Smooth muscle cell (in vitro differentiated cells): ENCODE results near the gene MYL6B. TPM values are rescaled to one million over a fixed set of nuclear protein-coding genes. Genes with fewer than 3 reads are reported as not detected.

Experiments
- DNase-seq: peaks from one replicate; lab custom pipeline; 2025; ENCODE audit not compliant: unreplicated experiment; lab: John Stamatoyannopoulos, UW
- H2AFZ ChIP-seq: fragments of 200-600 bp; sonication (generic); 2 replicates; pipeline ENCODE4 v1.6.0; 2016; ENCODE audit warnings: antibody characterized with exemption, low read depth, mild to moderate bottlenecking
- H3F3A ChIP-seq: fragments of 200-600 bp; sonication (generic); 2 replicates; pipeline ENCODE4 v1.6.0; 2017; ENCODE audit warnings: antibody characterized with exemption, low read depth
- H3K27ac ChIP-seq: fragments of 200-600 bp; sonication (generic); 2 replicates; pipeline ENCODE4 v1.5.1; 2016; ENCODE audit warnings: low read depth, mild to moderate bottlenecking
- H3K27me3 ChIP-seq: fragments of 200-600 bp; sonication (generic); 2 replicates; pipeline ENCODE4 v1.6.1; 2016; ENCODE audit warnings: low read depth, mild to moderate bottlenecking
- H3K36me3 ChIP-seq: fragments of 200-600 bp; sonication (generic); 2 replicates; pipeline ENCODE4 v1.5.1; 2016; ENCODE audit warnings: low read depth
- H3K4me1 ChIP-seq: fragments of 200-600 bp; sonication (generic); 2 replicates; pipeline ENCODE4 v1.5.1; 2016; ENCODE audit warnings: low read depth
- H3K4me2 ChIP-seq: fragments of 200-600 bp; sonication (generic); 2 replicates; pipeline ENCODE4 v1.6.0; 2016; ENCODE audit warnings: mild to moderate bottlenecking
- H3K4me3 ChIP-seq: fragments of 200-600 bp; sonication (generic); 2 replicates; pipeline ENCODE4 v1.5.1; 2016; ENCODE audit warnings: mild to moderate bottlenecking
- H3K79me2 ChIP-seq: fragments of 200-600 bp; sonication (generic); 2 replicates; pipeline ENCODE4 v1.6.0; 2016; ENCODE audit warnings: low read depth, mild to moderate bottlenecking
- H3K9ac ChIP-seq: fragments of 200-600 bp; sonication (generic); 2 replicates; pipeline ENCODE4 v1.6.0; 2016; ENCODE audit warnings: low read depth
- H3K9me3 ChIP-seq: fragments of 200-600 bp; sonication (generic); replicated peaks from 2 replicates; pipeline ENCODE4 v1.5.1; 2016; ENCODE audit warnings: low read depth
- H4K20me1 ChIP-seq: fragments of 200-600 bp; sonication (generic); 2 replicates; pipeline ENCODE4 v1.6.0; 2016; ENCODE audit warnings: low read depth
- WGBS: methylation state at CpG from one replicate; pipeline ENCODE4 v1.1.7; 2016; ENCODE audit warnings: low lambda C conversion rate; 5-methylcytosine and 5-hydroxymethylcytosine counted together
- polyA plus RNA-seq: library from polyadenylated mRNA; unstranded; fragments of >200 nt; fragmentation: Nextera tagmentation; extraction: Ambion mirVana; gene quantifications from 2 replicates; pipeline ENCODE4 v1.2.1, GENCODE V29; 2016
- total RNA-seq: library from RNA; depleted of rRNA; stranded (reverse); fragments of >200 nt; gene quantifications from 2 replicates; pipeline ENCODE4 v1.2.3, GENCODE V29; 2014
- TF ChIP-seq, protein P1 (sequence below): fragments of 200-600 bp; sonication (generic); IDR thresholded peaks from 2 replicates; pipeline ENCODE4 v1.5.1; 2017; ENCODE audit warnings: borderline replicate concordance, mild to moderate bottlenecking, antibody characterized with exemption; ENCODE audit not compliant: insufficient read depth, poor library complexity, severe bottlenecking

The MYL6B gene
- total and polyA plus RNA-seq, 2 experiments from 2014 or later = 44.5 to 121 TPM

DNA sequence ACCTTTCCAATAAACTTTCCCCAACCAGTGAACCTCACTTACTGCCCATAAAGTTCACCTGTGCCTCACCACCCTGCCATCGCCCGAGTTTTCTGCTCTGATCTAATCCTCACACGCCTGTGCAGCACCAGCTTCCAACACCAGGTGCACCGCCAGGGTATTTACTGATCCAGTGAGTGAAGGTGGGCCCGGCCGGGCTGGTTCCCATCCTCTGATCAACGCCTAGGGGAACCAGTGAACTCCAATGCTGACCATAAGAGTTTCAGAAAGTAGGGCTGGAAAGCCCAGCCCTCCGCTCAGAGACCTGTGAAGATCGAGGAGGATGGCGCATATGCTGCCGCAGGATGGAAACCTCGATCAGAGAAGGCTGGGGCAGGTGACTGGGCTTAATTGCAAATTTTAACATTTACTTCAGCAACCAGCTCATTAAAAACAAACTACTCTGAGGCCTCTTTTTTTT lies 685 bp upstream of the MYL6B start:
- H3K9me3 ChIP-seq = no peaks in the 10 kb centered on the region
- peak overlapping the region; percentile 66 for H3K4me3 ChIP-seq
- H3K27ac ChIP-seq = peak overlapping the region; percentile 65
- peaks cover 6% of the 10 kb centered on the region for H3F3A ChIP-seq
- peak overlapping the region; percentile 75 for H2AFZ ChIP-seq
- peaks cover 10% of the 10 kb centered on the region for H3K79me2 ChIP-seq
- no peak for DNase-seq
- WGBS = 13% methylated on average over 12 of the region's 12 CpGs
- no peaks in the 10 kb centered on the region for H3K36me3 ChIP-seq
- no peaks in the 10 kb centered on the region for H4K20me1 ChIP-seq
- peak overlapping the region; percentile 93 for H3K4me2 ChIP-seq
- H3K9ac ChIP-seq = peak overlapping the region; percentile 67
- TF ChIP-seq, protein P1, sequence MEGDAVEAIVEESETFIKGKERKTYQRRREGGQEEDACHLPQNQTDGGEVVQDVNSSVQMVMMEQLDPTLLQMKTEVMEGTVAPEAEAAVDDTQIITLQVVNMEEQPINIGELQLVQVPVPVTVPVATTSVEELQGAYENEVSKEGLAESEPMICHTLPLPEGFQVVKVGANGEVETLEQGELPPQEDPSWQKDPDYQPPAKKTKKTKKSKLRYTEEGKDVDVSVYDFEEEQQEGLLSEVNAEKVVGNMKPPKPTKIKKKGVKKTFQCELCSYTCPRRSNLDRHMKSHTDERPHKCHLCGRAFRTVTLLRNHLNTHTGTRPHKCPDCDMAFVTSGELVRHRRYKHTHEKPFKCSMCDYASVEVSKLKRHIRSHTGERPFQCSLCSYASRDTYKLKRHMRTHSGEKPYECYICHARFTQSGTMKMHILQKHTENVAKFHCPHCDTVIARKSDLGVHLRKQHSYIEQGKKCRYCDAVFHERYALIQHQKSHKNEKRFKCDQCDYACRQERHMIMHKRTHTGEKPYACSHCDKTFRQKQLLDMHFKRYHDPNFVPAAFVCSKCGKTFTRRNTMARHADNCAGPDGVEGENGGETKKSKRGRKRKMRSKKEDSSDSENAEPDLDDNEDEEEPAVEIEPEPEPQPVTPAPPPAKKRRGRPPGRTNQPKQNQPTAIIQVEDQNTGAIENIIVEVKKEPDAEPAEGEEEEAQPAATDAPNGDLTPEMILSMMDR = peak; percentile 42
- no peaks in the 10 kb centered on the region for H3K27me3 ChIP-seq
- H3K4me1 ChIP-seq = peaks cover 12% of the 10 kb centered on the region

DNA sequence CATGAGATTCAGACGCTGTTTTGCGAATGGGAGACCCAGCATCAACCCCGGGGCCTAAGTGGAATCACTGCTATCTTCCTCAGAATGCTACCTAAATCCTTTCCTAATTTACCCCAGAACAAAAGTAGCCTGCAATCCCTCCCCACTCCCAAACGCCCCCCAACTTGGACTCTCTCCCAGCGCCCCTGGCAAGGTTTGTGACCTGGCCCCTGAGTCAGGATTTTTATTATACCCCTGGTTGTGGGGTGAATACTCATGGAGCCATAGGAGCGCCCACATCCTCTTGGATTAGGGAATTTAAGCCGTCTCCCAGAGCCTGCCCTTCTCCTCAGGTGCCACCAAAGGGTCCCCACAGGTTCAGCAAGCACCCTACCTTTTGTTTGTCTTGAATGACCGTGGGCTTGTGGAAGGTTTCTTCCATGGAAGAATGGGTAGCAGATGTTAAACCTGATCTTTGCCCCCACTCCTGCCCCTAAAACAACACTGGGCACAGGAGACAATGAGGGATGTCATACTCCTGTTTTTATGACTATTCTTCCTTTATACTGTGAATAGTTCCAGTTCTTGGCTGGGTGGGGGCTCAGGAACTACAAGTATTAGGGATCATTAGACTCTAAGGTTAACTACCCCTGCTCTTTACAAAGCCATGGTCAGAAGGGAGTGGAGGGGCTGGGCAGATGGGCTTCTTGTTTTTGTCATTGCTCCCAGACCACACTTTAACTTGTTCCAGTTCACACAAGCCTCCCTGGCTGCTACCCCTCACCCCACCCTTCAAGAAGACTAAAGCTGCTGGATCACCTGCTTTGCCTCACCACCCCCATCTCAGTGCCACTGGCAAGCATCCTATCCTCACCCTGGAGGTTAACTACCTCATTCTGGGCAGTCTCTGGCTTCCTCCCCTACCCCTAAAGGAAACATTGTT lies 630 bp downstream of the MYL6B start:
- Histone ChIP-seq H3K9ac (peak overlapping the region; percentile 56), H3K27me3 (no peaks in the 10 kb centered on the region), H3K36me3 (no peaks in the 10 kb centered on the region), H3K4me3 (peak overlapping the region; percentile 66), H3K4me1 (peaks cover 18% of the 10 kb centered on the region), H2AFZ (no peak overlapping the region), H3K9me3 (no peaks in the 10 kb centered on the region), H4K20me1 (no peaks in the 10 kb centered on the region), H3F3A (peaks cover 6% of the 10 kb centered on the region), H3K79me2 (peaks cover 10% of the 10 kb centered on the region), H3K27ac (no peak overlapping the region), H3K4me2 (peak overlapping the region; percentile 93)
- WGBS = 19% methylated on average over 8 of the region's 8 CpGs
- DNase-seq = no peak
- TF ChIP-seq, protein P1 = no peak

DNA sequence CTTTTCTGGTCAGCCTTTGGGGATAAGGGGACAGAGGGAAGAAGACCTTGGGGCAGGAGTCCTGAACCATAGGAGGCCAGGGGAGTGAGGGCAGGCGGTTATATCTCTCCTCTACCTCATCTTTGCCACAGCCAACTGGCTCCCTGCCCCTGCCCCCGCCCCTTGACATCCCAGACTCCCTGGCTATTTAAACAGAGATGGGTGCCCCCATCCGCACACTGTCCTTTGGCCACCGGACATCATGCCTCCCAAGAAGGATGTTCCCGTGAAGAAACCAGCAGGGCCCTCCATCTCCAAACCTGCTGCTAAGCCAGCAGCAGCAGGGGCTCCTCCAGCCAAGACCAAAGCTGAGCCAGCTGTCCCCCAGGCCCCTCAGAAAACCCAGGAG lies 1.3 kb downstream of the MYL6B start:
- Histone ChIP-seq H3K4me2 (peak overlapping the region; percentile 93), H3K79me2 (peaks cover 17% of the 10 kb centered on the region), H2AFZ (no peak overlapping the region), H3K9ac (no peak overlapping the region), H3K27me3 (no peaks in the 10 kb centered on the region), H3K36me3 (no peaks in the 10 kb centered on the region), H3K27ac (no peak overlapping the region), H3K9me3 (no peaks in the 10 kb centered on the region), H3K4me1 (peaks cover 18% of the 10 kb centered on the region), H4K20me1 (peaks cover 1% of the 10 kb centered on the region), H3K4me3 (no peak overlapping the region), H3F3A (peaks cover 6% of the 10 kb centered on the region)
- TF ChIP-seq, protein P1 = no peak
- 96% methylated on average over 5 of the region's 5 CpGs for WGBS
- no peak for DNase-seq
